Vagina (tissue), 2 donors: ENCODE measurements around the gene KCNH4. TPM values are rescaled to one million over a fixed set of nuclear protein-coding genes. Genes with fewer than 3 reads are reported as not detected.

ENCODE experiments used
- DNase-seq, 2 donors: peaks; one replicate each; pipeline ENCODE4 v3.0.0-alpha.2; 2017; ENCODE audit errors: extremely low spot score in 2 of 2
- H3K27ac ChIP-seq: fragments of 200-600 bp; sonication (generic); one replicate; pipeline ENCODE4 v1.5.1; 2019
- H3K27me3 ChIP-seq: fragments of 200-600 bp; sonication (generic); one replicate; pipeline ENCODE4 v1.5.1; 2019
- H3K36me3 ChIP-seq, 2 donors: fragments of 200-600 bp; sonication (generic); one replicate each; pipeline ENCODE4 v1.5.1; 2017 to 2019
- H3K4me1 ChIP-seq: fragments of 200-600 bp; sonication (generic); one replicate; pipeline ENCODE4 v1.5.1; 2019
- H3K4me3 ChIP-seq, 2 donors: fragments of 200-600 bp; sonication (generic); 1 replicate in 1 of 2; 2 replicates in 1 of 2; pipeline ENCODE4 v1.5.1; 2016 to 2019
- H3K9me3 ChIP-seq: fragments of 200-600 bp; sonication (generic); one replicate; pipeline ENCODE4 v1.5.1; 2019
- CTCF ChIP-seq, 3 experiments: fragments of 450-650 bp in 2 of 3; fragments of 200-600 bp in 1 of 3; sonication (generic) in 1 of 3; IDR thresholded peaks; one replicate each; pipeline ENCODE4 v1.5.1; 2017 to 2019; ENCODE audit warnings: antibody characterized with exemption in 3 of 3, mild to moderate bottlenecking in 2 of 3, moderate library complexity in 2 of 3
- POLR2A ChIP-seq, 2 donors: fragments of 450-650 bp; IDR thresholded peaks; one replicate each; pipeline ENCODE4 v1.6.1; 2017; ENCODE audit warnings: antibody characterized with exemption in 2 of 2, mild to moderate bottlenecking in 2 of 2, moderate library complexity in 2 of 2
- POLR2AphosphoS5 ChIP-seq, 2 donors: sonication (generic); formaldehyde crosslinking; IDR thresholded peaks; one replicate each; pipeline ENCODE4 v1.9.0; 2017; ENCODE audit warnings: antibody characterized with exemption in 2 of 2, mild to moderate bottlenecking in 2 of 2, low read depth in 1 of 2; ENCODE audit not compliant: insufficient read depth in 1 of 2
- intact Hi-C: fragments of 100-400 bp; cut with DNase I; formaldehyde crosslinking; loops from one replicate; pipeline ENCODE4 v1.15.1; 2023
- total RNA-seq: library from RNA; depleted of rRNA; stranded (reverse); fragments of >200 nt; gene quantifications from one replicate; pipeline ENCODE4 v1.2.3, GENCODE V29; 2016

KCNH4 gene
- total RNA-seq, 1 donor from 2014 or later, result not detected

GRCh38 chr17:42135151-42135550, 45.8 kb downstream of the KCNH4 start:
- Histone ChIP-seq H3K4me1 (peaks cover 73% of the 10 kb centered on the region), H3K4me3 (no peak overlapping the region)

GRCh38 chr17:42133461-42134041, 47.4 kb downstream of the KCNH4 start:
- H3K4me1 ChIP-seq, result peaks cover 59% of the 10 kb centered on the region
- TF ChIP-seq POLR2AphosphoS5 (IDR thresholded peaks at IDR 0.05; ENCODE audit: insufficient read depth in 1 of 2, low read depth in 1 of 2), result no peak
- TF ChIP-seq CTCF (IDR thresholded peaks at IDR 0.05), result no peak
- TF ChIP-seq POLR2A (IDR thresholded peaks at IDR 0.05), result no peak
- no peaks in the 10 kb centered on the region for H3K27me3 ChIP-seq
- H3K9me3 ChIP-seq, result no peaks in the 10 kb centered on the region
- H3K27ac ChIP-seq, result peak overlapping the region; percentile 40
- H3K4me3 ChIP-seq, result no peak overlapping the region
- peak in 1 of 2 donors; percentile 67 for DNase-seq
- H3K36me3 ChIP-seq, result peaks cover 0 to 23% of the 10 kb centered on the region in 2 donors
- intact Hi-C loops, result no loop called here

More at GRCh38 chr17:42135151-42135550, 45.8 kb downstream of the KCNH4 start:
- no peak for DNase-seq
- no peak for TF ChIP-seq POLR2A (IDR thresholded peaks at IDR 0.05)
- TF ChIP-seq POLR2AphosphoS5 (IDR thresholded peaks at IDR 0.05; ENCODE audit: insufficient read depth in 1 of 2, low read depth in 1 of 2), result no peak
- no peak for TF ChIP-seq CTCF (IDR thresholded peaks at IDR 0.05)
- H3K36me3 ChIP-seq, result peaks cover 0 to 7% of the 10 kb centered on the region in 2 donors
- no peak overlapping the region for H3K27ac ChIP-seq
- no peaks in the 10 kb centered on the region for H3K9me3 ChIP-seq
- H3K27me3 ChIP-seq, result no peaks in the 10 kb centered on the region
- intact Hi-C loops, result no loop called here

GRCh38 chr17:42132941-42133340, 48.0 kb downstream of the KCNH4 start:
- intact Hi-C loops, result no loop called here
- H3K27me3 ChIP-seq, result no peaks in the 10 kb centered on the region
- no peak for DNase-seq
- H3K36me3 ChIP-seq, result peaks cover 0 to 29% of the 10 kb centered on the region in 2 donors
- no peaks in the 10 kb centered on the region for H3K9me3 ChIP-seq
- no peak overlapping the region for H3K4me3 ChIP-seq
- H3K27ac ChIP-seq, result peak overlapping the region; percentile 36
- H3K4me1 ChIP-seq, result peaks cover 57% of the 10 kb centered on the region
- TF ChIP-seq CTCF (IDR thresholded peaks at IDR 0.05), result no peak
- peak in 1 of 2 donors; percentile 46 for TF ChIP-seq POLR2AphosphoS5 (IDR thresholded peaks at IDR 0.05; ENCODE audit: insufficient read depth in 1 of 2, low read depth in 1 of 2)

- H3K27me3 ChIP-seq, result no peaks in the 10 kb centered on the region
- DNase-seq, result no peak
- intact Hi-C loops, result no loop called here
- H3K4me3 ChIP-seq, result no peak overlapping the region
- peaks cover 57% of the 10 kb centered on the region for H3K4me1 ChIP-seq
- peaks cover 0 to 39% of the 10 kb centered on the region in 2 donors for H3K36me3 ChIP-seq
- no peaks in the 10 kb centered on the region for H3K9me3 ChIP-seq
- peak overlapping the region; percentile 36 for H3K27ac ChIP-seq
- TF ChIP-seq POLR2A (IDR thresholded peaks at IDR 0.05), result no peak
- peak in 1 of 2 donors; percentile 80 for TF ChIP-seq POLR2AphosphoS5 (IDR thresholded peaks at IDR 0.05; ENCODE audit: insufficient read depth in 1 of 2, low read depth in 1 of 2)
- no peak for TF ChIP-seq CTCF (IDR thresholded peaks at IDR 0.05)
Observed at GRCh38 chr17:42131981-42132432, 48.9 kb downstream of the KCNH4 start.

- Histone ChIP-seq H3K27ac (peak overlapping the region; percentile 22), H3K36me3 (peaks cover 0 to 45% of the 10 kb centered on the region in 2 donors), H3K4me3 (no peak overlapping the region), H3K27me3 (no peaks in the 10 kb centered on the region), H3K4me1 (peaks cover 53% of the 10 kb centered on the region), H3K9me3 (no peaks in the 10 kb centered on the region)
- no peak for TF ChIP-seq CTCF (IDR thresholded peaks at IDR 0.05)
- no peak for TF ChIP-seq POLR2A (IDR thresholded peaks at IDR 0.05)
- TF ChIP-seq POLR2AphosphoS5 (IDR thresholded peaks at IDR 0.05; ENCODE audit: insufficient read depth in 1 of 2, low read depth in 1 of 2), result no peak
- no peak for DNase-seq
- intact Hi-C loops, result no loop called here
Observed at GRCh38 chr17:42131232-42131631, 49.7 kb downstream of the KCNH4 start.
